Measurements from ENCODE around the gene WRAP53.

The WRAP53 gene

GRCh38 chr17:7673239-7673638 lies 15.0 kb upstream of the WRAP53 start:
- Histone ChIP-seq H3K4me2 (ENCODE audit: low read depth, low read length, poor library complexity, severe bottlenecking) (no peak overlapping the region), H3K36me3 (ENCODE audit: insufficient read depth, low read length) (peaks cover 67% of the 10 kb centered on the region), H3K4me1 (ENCODE audit: insufficient read depth, low read length, poor library complexity, severe bottlenecking) (no peaks in the 10 kb centered on the region), H3K4me3 (ENCODE audit: low read length, poor library complexity, severe bottlenecking) (no peak overlapping the region), H3K79me2 (ENCODE audit: insufficient read depth, low read length) (no peaks in the 10 kb centered on the region; the same call in 1 of the 2 replicates), H3K9ac (ENCODE audit: low read depth, low read length, poor library complexity, severe bottlenecking) (no peak overlapping the region), H3F3A (ENCODE audit: low read depth) (no peaks in the 10 kb centered on the region), H4K20me1 (ENCODE audit: insufficient read depth, low read length, poor library complexity, severe bottlenecking) (peaks cover 5% of the 10 kb centered on the region), H3K9me3 (ENCODE audit: insufficient read depth, low read depth, low read length) (peaks cover 9% of the 10 kb centered on the region; the same call in 1 of the 2 replicates), H3K27me3 (ENCODE audit: insufficient read depth, low read length, poor library complexity, severe bottlenecking) (no peaks in the 10 kb centered on the region), H3K9me2 (replicated peaks; ENCODE audit: low read depth, low read length) (no peaks in the 10 kb centered on the region), H2AFZ (ENCODE audit: low read length) (no peak overlapping the region)
- peak; percentile 56 for TF ChIP-seq CTCF (conservative IDR thresholded peaks at IDR 0.05; ENCODE audit: low read length)
- TF ChIP-seq EZH2phosphoT487 (IDR thresholded peaks at IDR 0.05; ENCODE audit: borderline replicate concordance): no peak

GRCh38 chr17:7674934-7675333 lies 13.3 kb upstream of the WRAP53 start:
- no peaks in the 10 kb centered on the region for H3K9me2 ChIP-seq (replicated peaks; ENCODE audit: low read depth, low read length)
- H3K79me2 ChIP-seq (ENCODE audit: insufficient read depth, low read length): peaks cover 9% of the 10 kb centered on the region
- no peak overlapping the region for H3K4me2 ChIP-seq (ENCODE audit: low read depth, low read length, poor library complexity, severe bottlenecking)
- H3K27me3 ChIP-seq (ENCODE audit: insufficient read depth, low read length, poor library complexity, severe bottlenecking): no peaks in the 10 kb centered on the region
- peaks cover 55% of the 10 kb centered on the region for H3K36me3 ChIP-seq (ENCODE audit: insufficient read depth, low read length)
- no peaks in the 10 kb centered on the region for H3K4me1 ChIP-seq (ENCODE audit: insufficient read depth, low read length, poor library complexity, severe bottlenecking)
- no peak overlapping the region for H2AFZ ChIP-seq (ENCODE audit: low read length)
- H3K9me3 ChIP-seq (ENCODE audit: insufficient read depth, low read depth, low read length): peaks cover 9% of the 10 kb centered on the region; the same call in 1 of the 2 replicates
- H3F3A ChIP-seq (ENCODE audit: low read depth): no peaks in the 10 kb centered on the region
- H3K9ac ChIP-seq (ENCODE audit: low read depth, low read length, poor library complexity, severe bottlenecking): no peak overlapping the region
- no peak for TF ChIP-seq CTCF (conservative IDR thresholded peaks at IDR 0.05; ENCODE audit: low read length)
- TF ChIP-seq EZH2phosphoT487 (IDR thresholded peaks at IDR 0.05; ENCODE audit: borderline replicate concordance): no peak
- peaks cover 11% of the 10 kb centered on the region for H4K20me1 ChIP-seq (ENCODE audit: insufficient read depth, low read length, poor library complexity, severe bottlenecking)
- no peak overlapping the region for H3K4me3 ChIP-seq (ENCODE audit: low read length, poor library complexity, severe bottlenecking)

GRCh38 chr17:7676533-7676932 lies 11.7 kb upstream of the WRAP53 start:
- Histone ChIP-seq H4K20me1 (ENCODE audit: insufficient read depth, low read length, poor library complexity, severe bottlenecking) (peaks cover 14% of the 10 kb centered on the region), H3K9ac (ENCODE audit: low read depth, low read length, poor library complexity, severe bottlenecking) (no peak overlapping the region), H3K4me2 (ENCODE audit: low read depth, low read length, poor library complexity, severe bottlenecking) (no peak overlapping the region), H3K27me3 (ENCODE audit: insufficient read depth, low read length, poor library complexity, severe bottlenecking) (no peaks in the 10 kb centered on the region), H3K9me3 (ENCODE audit: insufficient read depth, low read depth, low read length) (peaks cover 9% of the 10 kb centered on the region; the same call in 1 of the 2 replicates), H3K9me2 (replicated peaks; ENCODE audit: low read depth, low read length) (no peaks in the 10 kb centered on the region), H2AFZ (ENCODE audit: low read length) (no peak overlapping the region), H3F3A (ENCODE audit: low read depth) (no peaks in the 10 kb centered on the region), H3K36me3 (ENCODE audit: insufficient read depth, low read length) (peaks cover 40% of the 10 kb centered on the region), H3K4me1 (ENCODE audit: insufficient read depth, low read length, poor library complexity, severe bottlenecking) (no peaks in the 10 kb centered on the region), H3K4me3 (ENCODE audit: low read length, poor library complexity, severe bottlenecking) (no peak overlapping the region), H3K79me2 (ENCODE audit: insufficient read depth, low read length) (peaks cover 19% of the 10 kb centered on the region)
- TF ChIP-seq EZH2phosphoT487 (IDR thresholded peaks at IDR 0.05; ENCODE audit: borderline replicate concordance) (no peak), CTCF (conservative IDR thresholded peaks at IDR 0.05; ENCODE audit: low read length) (no peak)

All from Loucy (cell line).